Mucosa of descending colon (tissue), 3 donors: Measurements from ENCODE around the gene RASD1. TPM values are rescaled to one million over a fixed set of nuclear protein-coding genes. Genes with fewer than 3 reads are reported as not detected.

Source experiments
- ATAC-seq: fragments of 200-7000 bp; cut with Tn5 transposase; one replicate; pipeline ENCODE4 v1.9.1; 2020; ENCODE audit warnings: mild to moderate bottlenecking, moderate library complexity
- DNase-seq, 3 donors: peaks; one replicate each; pipeline ENCODE4 v3.0.0-alpha.2; 2020
- H3K36me3 ChIP-seq: fragments of 200-600 bp; one replicate; pipeline ENCODE4 v1.8.0; 2021; ENCODE audit warnings: low read depth, mild to moderate bottlenecking
- H3K4me1 ChIP-seq: fragments of 200-600 bp; one replicate; pipeline ENCODE4 v1.8.0; 2021; ENCODE audit warnings: low read depth, mild to moderate bottlenecking
- H3K4me3 ChIP-seq: fragments of 200-600 bp; one replicate; pipeline ENCODE4 v1.8.0; 2021; ENCODE audit warnings: mild to moderate bottlenecking
- H3K9me3 ChIP-seq: fragments of 200-600 bp; one replicate; pipeline ENCODE4 v1.8.0; 2021; ENCODE audit warnings: mild to moderate bottlenecking
- CTCF ChIP-seq: fragments of 200-600 bp; IDR thresholded peaks from one replicate; pipeline ENCODE4 v1.8.0; 2022; ENCODE audit warnings: antibody characterized with exemption, mild to moderate bottlenecking
- intact Hi-C, 2 donors: fragments of 100-400 bp; cut with DNase I in 1 of 2; cut with micrococcal nuclease in 1 of 2; formaldehyde crosslinking; loops; one replicate each; pipeline versions ENCODE4 v1.11.0 to v1.11.1; 2022; cut with DNase I, micrococcal nuclease
- total RNA-seq, 3 donors: library from RNA; stranded (reverse); fragmentation: NEBNext Ultra II Directional in 2 of 3; extraction: Animal tissue kit (Norgen Biotek cat#: 25700) in 2 of 3; gene quantifications; one replicate each; pipeline versions ENCODE4 v1.2.1 to v1.2.4, GENCODE V29; 2021 to 2023
- donor health status: DM: no; HTN: no; CAD: no; lungs with moderate emphysema.
- donor health status: DM: no; HTN: no; CAD: no.
- donor health status: DM: no; HTN: yes; CAD: no.

RASD1 gene
- total RNA-seq, 3 donors from 2014 or later = 10.8 to 27.8 (median 19.2) TPM

- DNase-seq (no peak), ATAC-seq (no peak)
- no peak for TF ChIP-seq CTCF
- Histone ChIP-seq H3K9me3 (no peaks in the 10 kb centered on the region), H3K36me3 (no peaks in the 10 kb centered on the region), H3K4me3 (no peak overlapping the region), H3K4me1 (peaks cover 4% of the 10 kb centered on the region)
- intact Hi-C loops = no loop called here
Measured at GRCh38 chr17:17531156-17531555, 35.0 kb upstream of the RASD1 start.

GRCh38 chr17:17528696-17529652 is 32.8 kb upstream of the RASD1 start:
- peak in 1 of 3 donors; percentile 17 for DNase-seq
- Histone ChIP-seq H3K9me3 (no peaks in the 10 kb centered on the region), H3K4me1 (peaks cover 8% of the 10 kb centered on the region), H3K4me3 (no peak overlapping the region), H3K36me3 (no peaks in the 10 kb centered on the region)
- ATAC-seq = peak; percentile 20
- TF ChIP-seq CTCF = no peak
- intact Hi-C loops = no loop called here

GRCh38 chr17:17527956-17528500 is 31.8 kb upstream of the RASD1 start:
- no peak for TF ChIP-seq CTCF
- DNase-seq = peak in 1 of 3 donors; percentile 30

GRCh38 chr17:17527534-17527933 is 31.3 kb upstream of the RASD1 start:
- no peaks in the 10 kb centered on the region for H3K36me3 ChIP-seq
- no peak for TF ChIP-seq CTCF
- H3K9me3 ChIP-seq = no peaks in the 10 kb centered on the region
- no peak overlapping the region for H3K4me3 ChIP-seq
- no peak for DNase-seq
- ATAC-seq = no peak
- intact Hi-C loops = no loop called here
- H3K4me1 ChIP-seq = peaks cover 8% of the 10 kb centered on the region

More at GRCh38 chr17:17527956-17528500, 31.8 kb upstream of the RASD1 start:
- peaks cover 8% of the 10 kb centered on the region for H3K4me1 ChIP-seq
- intact Hi-C loops = no loop called here
- no peak overlapping the region for H3K4me3 ChIP-seq
- no peak for ATAC-seq
- H3K36me3 ChIP-seq = no peaks in the 10 kb centered on the region
- no peaks in the 10 kb centered on the region for H3K9me3 ChIP-seq

GRCh38 chr17:17526369-17526768 is 30.2 kb upstream of the RASD1 start:
- Histone ChIP-seq H3K4me1 (peaks cover 8% of the 10 kb centered on the region), H3K4me3 (no peak overlapping the region), H3K36me3 (no peaks in the 10 kb centered on the region), H3K9me3 (no peaks in the 10 kb centered on the region)
- peak; percentile 53 for ATAC-seq
- DNase-seq = peak in 2 of 3 donors; percentile 25 to 49
- intact Hi-C loops = no loop called here
- no peak for TF ChIP-seq CTCF
